ENCODE results near the gene TMEFF2.

GRCh38 chr2:192145496-192145895 is 49.2 kb downstream of the TMEFF2 start:
- TF ChIP-seq CTCF (conservative IDR thresholded peaks at IDR 0.05; ENCODE audit: low read length) (no peak), EZH2phosphoT487 (IDR thresholded peaks at IDR 0.05; ENCODE audit: borderline replicate concordance) (no peak)

Data from Loucy (cell line).